Loucy (cell line): ENCODE data around the gene EIPR1.

Experiments
- H2AFZ ChIP-seq: fragments of 200-600 bp; sonication (generic); 2 replicates; pipeline ENCODE4 v1.6.0; 2016; ENCODE audit warnings: antibody characterized with exemption, mild to moderate bottlenecking, low read length, moderate library complexity
- H3F3A ChIP-seq: fragments of 200-600 bp; 2 replicates; pipeline ENCODE4 v1.6.0; 2016; ENCODE audit warnings: antibody characterized with exemption, low read depth, mild to moderate bottlenecking
- H3K27me3 ChIP-seq: fragments of 200-600 bp; sonication (generic); 2 replicates; pipeline ENCODE4 v1.6.1; 2014; ENCODE audit warnings: low read length, mild to moderate bottlenecking; ENCODE audit not compliant: insufficient read depth, poor library complexity, severe bottlenecking
- H3K36me3 ChIP-seq: fragments of 200-600 bp; sonication (generic); 2 replicates; pipeline ENCODE4 v1.6.1; 2016; ENCODE audit warnings: low read length; ENCODE audit not compliant: insufficient read depth
- H3K4me1 ChIP-seq: fragments of 200-600 bp; sonication (generic); 2 replicates; pipeline ENCODE4 v1.5.1; 2014; ENCODE audit warnings: low read length, mild to moderate bottlenecking; ENCODE audit not compliant: insufficient read depth, poor library complexity, severe bottlenecking
- H3K4me2 ChIP-seq: fragments of 200-600 bp; sonication (generic); 2 replicates; pipeline ENCODE4 v1.6.0; 2014; ENCODE audit warnings: antibody characterized with exemption, low read length, low read depth, mild to moderate bottlenecking; ENCODE audit not compliant: poor library complexity, severe bottlenecking
- H3K4me3 ChIP-seq: fragments of 200-600 bp; sonication (generic); 2 replicates; pipeline ENCODE4 v1.5.1; 2014; ENCODE audit warnings: low read length, mild to moderate bottlenecking, mixed read lengths; ENCODE audit not compliant: poor library complexity, severe bottlenecking
- H3K79me2 ChIP-seq: fragments of 200-600 bp; sonication (generic); 2 replicates; pipeline ENCODE4 v1.6.1; 2014; ENCODE audit warnings: low read length; ENCODE audit not compliant: insufficient read depth
- H3K9ac ChIP-seq: fragments of 200-600 bp; sonication (generic); 2 replicates; pipeline ENCODE4 v1.6.0; 2014; ENCODE audit warnings: mild to moderate bottlenecking, low read depth, low read length, moderate library complexity; ENCODE audit not compliant: poor library complexity, severe bottlenecking
- H3K9me2 ChIP-seq: fragments of 200-600 bp; sonication (generic); replicated peaks from 2 replicates; pipeline ENCODE4 v1.6.1; 2016; ENCODE audit warnings: low read depth, low read length, mixed read lengths
- H3K9me3 ChIP-seq: fragments of 200-600 bp; sonication (generic); 2 replicates; pipeline ENCODE4 v1.6.1; 2014; ENCODE audit warnings: mild to moderate bottlenecking, antibody characterized with exemption, low read length, low read depth; ENCODE audit not compliant: insufficient read depth
- H4K20me1 ChIP-seq: fragments of 200-600 bp; sonication (generic); 2 replicates; pipeline ENCODE4 v1.6.0; 2014; ENCODE audit warnings: antibody characterized with exemption, low read length, mild to moderate bottlenecking; ENCODE audit not compliant: insufficient read depth, poor library complexity, severe bottlenecking
- CTCF ChIP-seq: fragments of 200-600 bp; sonication (generic); conservative IDR thresholded peaks from 2 replicates; pipeline ENCODE4 v1.5.1; 2014; ENCODE audit warnings: mild to moderate bottlenecking, antibody characterized with exemption, low read length
- EZH2phosphoT487 ChIP-seq: fragments of 200-600 bp; IDR thresholded peaks from 2 replicates; pipeline ENCODE4 v1.6.1; 2018; ENCODE audit warnings: antibody characterized with exemption, mild to moderate bottlenecking, moderate library complexity, borderline replicate concordance

The EIPR1 gene

GRCh38 chr2:3249476-3249962, 128.1 kb downstream of the EIPR1 start:
- H3K4me2 ChIP-seq: no peak overlapping the region
- no peaks in the 10 kb centered on the region for H3K27me3 ChIP-seq
- H3F3A ChIP-seq: no peaks in the 10 kb centered on the region
- H4K20me1 ChIP-seq: no peaks in the 10 kb centered on the region
- no peak for TF ChIP-seq CTCF
- no peak for TF ChIP-seq EZH2phosphoT487
- no peaks in the 10 kb centered on the region for H3K4me1 ChIP-seq
- peaks cover 14% of the 10 kb centered on the region; the same call in 1 of the 2 replicates for H3K36me3 ChIP-seq
- H3K79me2 ChIP-seq: no peaks in the 10 kb centered on the region
- no peak overlapping the region for H3K4me3 ChIP-seq
- no peaks in the 10 kb centered on the region for H3K9me2 ChIP-seq
- H2AFZ ChIP-seq: no peak overlapping the region
- H3K9me3 ChIP-seq: 0 out of 2 replicates have a peak, but pooled peaks cover 4% of the 10 kb centered on the region
- H3K9ac ChIP-seq: no peak overlapping the region

- no peaks in the 10 kb centered on the region for H3K79me2 ChIP-seq
- peaks cover 11% of the 10 kb centered on the region; the same call in 1 of the 2 replicates for H3K36me3 ChIP-seq
- H3K4me1 ChIP-seq: no peaks in the 10 kb centered on the region
- peaks cover 2% of the 10 kb centered on the region for H4K20me1 ChIP-seq
- 0 out of 2 replicates have a peak, but pooled peaks cover 4% of the 10 kb centered on the region for H3K9me3 ChIP-seq
- no peaks in the 10 kb centered on the region for H3F3A ChIP-seq
- H3K27me3 ChIP-seq: no peaks in the 10 kb centered on the region
- H2AFZ ChIP-seq: no peak overlapping the region
- no peaks in the 10 kb centered on the region for H3K9me2 ChIP-seq
- no peak overlapping the region for H3K4me2 ChIP-seq
- no peak overlapping the region for H3K9ac ChIP-seq
- TF ChIP-seq CTCF (no peak), EZH2phosphoT487 (no peak)
- no peak overlapping the region for H3K4me3 ChIP-seq
These were observed 128.7 kb downstream of the EIPR1 start for GRCh38 chr2:3248754-3249475.

DNA sequence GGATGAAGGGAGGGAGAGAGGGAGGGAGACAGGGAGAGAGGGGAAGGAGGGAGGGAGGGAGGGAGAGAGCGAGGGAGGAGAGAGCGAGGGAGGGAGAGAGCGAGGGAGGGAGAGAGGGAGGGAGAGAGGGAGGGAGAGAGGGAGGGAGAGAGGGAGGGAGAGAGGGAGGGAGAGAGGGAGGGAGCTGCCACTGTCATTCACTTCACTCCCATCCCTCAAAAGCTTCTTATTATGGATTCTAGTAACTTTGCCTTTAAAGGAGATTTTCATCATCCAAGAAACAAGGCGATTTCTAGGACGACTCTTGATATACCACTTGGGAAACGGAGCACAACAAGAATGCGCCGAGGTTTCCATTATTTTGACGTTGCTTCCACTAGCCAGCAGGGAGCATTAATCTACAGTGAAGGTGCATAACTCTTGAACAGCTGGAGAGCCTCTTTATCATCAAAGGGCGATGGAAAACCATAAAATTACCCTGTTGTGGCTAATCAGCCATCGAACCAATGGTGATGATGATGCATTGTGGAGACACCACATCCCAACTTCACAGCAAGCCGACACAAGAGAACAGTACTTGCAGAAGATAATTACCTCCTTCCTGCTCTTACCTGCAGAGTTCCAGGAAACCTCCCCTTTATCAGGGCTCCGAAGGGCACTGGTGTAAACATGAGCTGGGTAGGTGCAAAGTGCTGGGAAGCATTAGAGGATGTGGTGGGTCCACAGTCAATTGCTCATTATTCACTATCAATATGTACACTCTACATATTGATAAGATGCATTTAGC, 130.5 kb downstream of the EIPR1 start:
- Histone ChIP-seq H4K20me1 (peaks cover 15% of the 10 kb centered on the region), H3K36me3 (peaks cover 7% of the 10 kb centered on the region; the same call in 1 of the 2 replicates)

More for the DNA sequence above, 130.5 kb downstream of the EIPR1 start:
- no peak overlapping the region for H3K4me3 ChIP-seq
- H3K4me1 ChIP-seq: peaks cover 9% of the 10 kb centered on the region
- H3K27me3 ChIP-seq: no peaks in the 10 kb centered on the region
- no peak for TF ChIP-seq CTCF
- no peak for TF ChIP-seq EZH2phosphoT487
- H3K9me2 ChIP-seq: no peaks in the 10 kb centered on the region
- no peak overlapping the region for H3K9ac ChIP-seq
- H2AFZ ChIP-seq: no peak overlapping the region
- H3K9me3 ChIP-seq: 0 out of 2 replicates have a peak, but pooled peaks cover 4% of the 10 kb centered on the region
- H3K79me2 ChIP-seq: no peaks in the 10 kb centered on the region
- H3F3A ChIP-seq: no peaks in the 10 kb centered on the region
- H3K4me2 ChIP-seq: no peak overlapping the region
